Heart right ventricle (tissue), 16 donors: Measurements from ENCODE around the gene PLEKHG3. TPM values are rescaled to one million over a fixed set of nuclear protein-coding genes. Genes with fewer than 3 reads are reported as not detected.

ENCODE experiments used
- ATAC-seq, 8 donors: fragments of 200-7000 bp; cut with Tn5 transposase; one replicate each; pipeline ENCODE4 v1.9.1; 2020; ENCODE audit warnings: mild to moderate bottlenecking in 8 of 8, moderate library complexity in 8 of 8, moderate number of reproducible peaks in 1 of 8
- DNase-seq, 2 donors: peaks; one replicate each; pipeline ENCODE4 v3.0.0-alpha.2; 2020
- H3K27ac ChIP-seq, 10 donors: fragments of 200-600 bp; sonication (generic) in 2 of 10; one replicate each; pipeline versions ENCODE4 v1.5.0 to v1.8.0; 2020 to 2022; ENCODE audit warnings: mild to moderate bottlenecking in 3 of 10
- H3K27me3 ChIP-seq, 7 donors: fragments of 200-600 bp; one replicate each; pipeline ENCODE4 v1.8.0; 2021 to 2022; ENCODE audit warnings: mild to moderate bottlenecking in 2 of 7
- H3K36me3 ChIP-seq, 9 donors: fragments of 200-600 bp; sonication (generic) in 1 of 9; one replicate each; pipeline versions ENCODE4 v1.5.0 to v1.8.0; 2020 to 2022; ENCODE audit warnings: mild to moderate bottlenecking in 2 of 9
- H3K4me1 ChIP-seq, 9 donors: fragments of 200-600 bp; sonication (generic) in 1 of 9; one replicate each; pipeline versions ENCODE4 v1.5.0 to v1.8.0; 2020 to 2022; ENCODE audit warnings: mild to moderate bottlenecking in 4 of 9
- H3K4me3 ChIP-seq, 10 donors: fragments of 200-600 bp; sonication (generic) in 2 of 10; one replicate each; pipeline versions ENCODE4 v1.5.0 to v1.8.0; 2020 to 2022; ENCODE audit warnings: mild to moderate bottlenecking in 7 of 10, moderate library complexity in 2 of 10
- H3K9me3 ChIP-seq, 11 donors: fragments of 200-600 bp in 10 of 11; sonication (generic) in 2 of 11; one replicate each; pipeline versions ENCODE4 v1.5.0 to v1.8.0; 2013 to 2022; ENCODE audit warnings: mild to moderate bottlenecking in 2 of 11, control low read depth in 1 of 11, moderate library complexity in 1 of 11
- CTCF ChIP-seq, 9 donors: fragments of 200-600 bp; sonication (generic) in 2 of 9; IDR thresholded peaks; one replicate each; pipeline versions ENCODE4 v1.5.0 to v1.8.0; 2021 to 2022; ENCODE audit warnings: antibody characterized with exemption in 9 of 9, mild to moderate bottlenecking in 5 of 9, moderate library complexity in 1 of 9
- WGBS, 2 donors: extraction: QIAGEN DNeasy Blood & Tissue Kit; methylation state at CpG; one replicate each; pipeline ENCODE4 v1.1.7; 2013; ENCODE audit warnings: inconsistent platforms in 1 of 2; 5-methylcytosine and 5-hydroxymethylcytosine counted together
- intact Hi-C, 10 donors: fragments of 100-400 bp; cut with DNase I; formaldehyde crosslinking; loops; one replicate each; pipeline versions ENCODE4 v1.11.1 to v1.14.2; 2022
- polyA plus RNA-seq, 2 donors: library from polyadenylated mRNA; stranded (reverse); fragments of 200-250 nt; gene quantifications; one replicate each; pipeline ENCODE4 v1.2.3, GENCODE V29; 2013
- total RNA-seq, 10 donors: library from RNA; stranded (reverse); fragmentation: NEBNext Ultra II Directional in 3 of 10; extraction: Animal tissue kit (Norgen Biotek cat#: 25700) in 3 of 10; gene quantifications; one replicate each; pipeline versions ENCODE4 v1.2.1 to v1.2.4, GENCODE V29; 2021 to 2023
- donor health status: Arrhythmogenic right ventricular cardiomyopathy.
- donor health status: ischemic (EF 13 %, LVEDD 7.1; RV severe dilation, severe dysfunction).
- donor health status: healthy with polysubstance abuse.
- donor health status: DM: no; HTN: yes; CAD: no.
- donor health status: DM: no; HTN: no; CAD: no.
- donor health status: ischemic (EF 25% LVEDD 6.9; RV normal size, moderate dysfunction).
- donor health status: ischemic (EF 25% LVEDD 5.7; RV mildly dilated, moderate dysfunction).
- donor health status: healthy.
- donor health status: DM: yes; HTN: yes; CAD: no.
- donor health status: Ischemic cardiomyopathy.
- donor health status: ischemic (EF 35%, LVEDD 5.7; RV mildly dilated, moderate dysfunction).
- donor health status: nonischemic (EF 11% LVEDD 7.7; RV severe dilation, severe dysfunction).
- donor health status: DM: yes; HTN: yes; CAD: no.
- donor health status: PGD.
- donor health status: ischemic (EF 29% LVEDD 5.4; RV normal size, mild dysfunction).
- donor health status: nonischemic (EF 23%, LVEDD 6.1; RV moderate dilation, normal function).

Gene PLEKHG3
- total and polyA plus RNA-seq, 12 donors = 5.0 to 25.5 (median 15.4) TPM

- H3K4me3 ChIP-seq = no peak overlapping the region
- H3K4me1 ChIP-seq = peaks cover 0 to 10% (median 2%) of the 10 kb centered on the region in 9 donors
- intact Hi-C loops = no loop called here
- TF ChIP-seq CTCF (IDR thresholded peaks at IDR 0.05) = no peak
- H3K27me3 ChIP-seq = no peaks in the 10 kb centered on the region
- no peak for ATAC-seq
- DNase-seq = no peak
- H3K9me3 ChIP-seq = no peaks in the 10 kb centered on the region
- 84 to 88% methylated on average over 6 of the region's 6 CpGs for WGBS, 2 donors
- peaks cover 0 to 62% (median 3%) of the 10 kb centered on the region in 9 donors for H3K36me3 ChIP-seq
- H3K27ac ChIP-seq = no peak overlapping the region
Measured at GRCh38 chr14:64790478-64790877, 86.3 kb downstream of the PLEKHG3 start.

- Histone ChIP-seq H3K4me1 (no peaks in the 10 kb centered on the region), H3K4me3 (no peak overlapping the region), H3K9me3 (no peaks in the 10 kb centered on the region), H3K36me3 (peaks cover 0 to 76% (median 0%) of the 10 kb centered on the region in 9 donors), H3K27me3 (no peaks in the 10 kb centered on the region), H3K27ac (no peak overlapping the region)
- DNase-seq = no peak
- intact Hi-C loops = no loop called here
- no peak for ATAC-seq
- no peak for TF ChIP-seq CTCF (IDR thresholded peaks at IDR 0.05)
- WGBS, 2 donors = 74 to 78% methylated on average over 4 of the region's 4 CpGs
Measured at GRCh38 chr14:64792231-64792630, 88.0 kb downstream of the PLEKHG3 start.

GRCh38 chr14:64792871-64793560, 88.8 kb downstream of the PLEKHG3 start:
- Histone ChIP-seq H3K9me3 (no peaks in the 10 kb centered on the region), H3K27ac (no peak overlapping the region), H3K4me1 (no peaks in the 10 kb centered on the region), H3K4me3 (no peak overlapping the region), H3K27me3 (no peaks in the 10 kb centered on the region), H3K36me3 (peaks cover 0 to 76% (median 0%) of the 10 kb centered on the region in 9 donors)
- intact Hi-C loops = no loop called here
- 95 to 96% methylated on average over 26 of the region's 26 CpGs for WGBS, 2 donors
- ATAC-seq (no peak), DNase-seq (no peak)
- TF ChIP-seq CTCF (IDR thresholded peaks at IDR 0.05) = no peak

GRCh38 chr14:64795211-64795610, 91.0 kb downstream of the PLEKHG3 start:
- no peak overlapping the region for H3K27ac ChIP-seq
- no peak for TF ChIP-seq CTCF (IDR thresholded peaks at IDR 0.05)
- intact Hi-C loops = no loop called here

More at GRCh38 chr14:64795211-64795610, 91.0 kb downstream of the PLEKHG3 start:
- H3K27me3 ChIP-seq = no peaks in the 10 kb centered on the region
- no peaks in the 10 kb centered on the region for H3K9me3 ChIP-seq
- H3K4me3 ChIP-seq = no peak overlapping the region
- H3K4me1 ChIP-seq = peaks cover 0 to 7% (median 0%) of the 10 kb centered on the region in 9 donors
- H3K36me3 ChIP-seq = peaks cover 0 to 91% (median 1%) of the 10 kb centered on the region in 9 donors
- ATAC-seq = no peak
- DNase-seq = no peak
- WGBS, 2 donors = 95 to 98% methylated on average over 16 of the region's 16 CpGs
